Brain pericyte (primary cell): ENCODE results near the gene FHIT.

ENCODE experiments used
- DNase-seq: peaks from one replicate; pipeline ENCODE4 v3.0.0-alpha.2; 2012; ENCODE audit warnings: low read depth, low spot score

FHIT gene

GRCh38 chr3:61251174-61251972 lies at the start of gene FHIT:
Gene FHIT, minus strand, starts transcription at chr3:61251452.
- peak; percentile 72 for DNase-seq

DNA sequence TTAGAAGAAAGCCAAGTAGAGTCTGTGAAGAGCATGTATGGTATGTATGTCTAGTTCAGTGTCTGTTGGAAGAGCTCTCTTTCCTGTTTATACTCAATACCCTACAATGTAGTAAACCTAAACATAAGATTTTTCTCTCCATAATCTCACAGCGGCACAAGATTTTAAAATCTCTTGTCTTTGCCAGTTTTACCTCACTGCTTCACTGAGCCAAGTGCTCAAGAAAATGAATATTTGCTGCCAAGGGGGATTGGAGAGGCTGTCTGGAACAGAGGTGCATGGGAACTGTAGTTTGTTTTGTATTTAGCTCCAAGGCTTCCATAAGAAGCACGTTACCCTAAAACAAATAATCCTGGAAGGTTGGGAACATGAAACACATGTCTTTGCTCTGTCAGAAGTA lies 49.5 kb upstream of the FHIT start:
- no peak for DNase-seq

GRCh38 chr3:61300006-61300380 lies 48.7 kb upstream of the FHIT start:
- DNase-seq = no peak

DNA sequence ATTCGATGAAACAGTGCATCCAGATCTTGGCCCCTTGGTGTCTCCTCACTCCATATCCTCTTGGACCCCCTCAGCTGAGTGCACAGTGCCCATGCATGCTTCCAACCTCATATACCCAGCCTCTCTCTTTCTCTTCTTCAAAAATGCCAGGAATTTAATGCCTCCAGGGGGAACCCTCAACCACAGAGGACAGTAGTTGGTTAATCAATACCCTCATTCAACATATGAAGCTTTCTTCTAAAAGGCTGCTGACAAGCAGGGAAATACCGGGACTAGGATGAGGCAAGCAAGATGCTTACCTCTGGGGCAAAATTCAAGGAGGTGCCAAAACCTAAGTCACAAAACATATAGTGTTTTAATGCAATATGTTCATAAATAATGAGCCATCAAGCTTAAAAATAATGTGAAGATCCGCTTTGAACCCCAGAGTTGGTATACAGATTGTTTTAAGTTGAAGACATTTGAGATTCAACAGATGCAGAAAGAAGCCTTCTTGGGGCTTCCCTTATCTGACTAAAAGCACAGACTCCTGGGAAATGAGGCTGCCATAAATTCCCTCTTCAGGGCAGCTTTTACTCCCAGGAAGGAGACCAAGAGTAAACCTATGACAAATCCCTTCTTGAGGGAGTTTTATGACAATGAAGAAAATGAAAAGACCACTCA lies 48.2 kb upstream of the FHIT start:
- DNase-seq = no peak

GRCh38 chr3:61297821-61298220 lies 46.6 kb upstream of the FHIT start:
- DNase-seq = no peak

DNA sequence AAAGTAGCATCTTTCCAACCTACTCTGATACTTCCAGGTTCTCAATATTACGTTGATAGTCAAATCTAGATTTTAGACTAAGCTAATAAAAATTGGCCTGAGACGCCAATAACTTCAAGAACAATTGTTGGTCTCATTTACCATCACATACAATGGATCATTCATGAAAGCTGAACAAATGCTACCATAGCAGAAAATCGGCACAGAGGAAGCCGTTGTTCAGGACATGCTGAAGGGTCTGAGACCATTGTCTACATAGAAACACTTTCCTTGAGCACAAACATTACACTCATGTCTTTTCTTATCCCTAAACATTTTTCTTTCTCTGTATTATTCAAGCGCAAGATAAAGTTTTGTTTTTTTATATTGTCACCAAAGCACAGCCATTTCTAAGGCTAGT lies 37.2 kb upstream of the FHIT start:
- DNase-seq = no peak

- DNase-seq = no peak
Measured at GRCh38 chr3:61283876-61284275, 32.6 kb upstream of the FHIT start.

GRCh38 chr3:61278713-61279112 lies 27.5 kb upstream of the FHIT start:
- no peak for DNase-seq

- DNase-seq = no peak
Measured at GRCh38 chr3:61277411-61277810, 26.2 kb upstream of the FHIT start.

DNA sequence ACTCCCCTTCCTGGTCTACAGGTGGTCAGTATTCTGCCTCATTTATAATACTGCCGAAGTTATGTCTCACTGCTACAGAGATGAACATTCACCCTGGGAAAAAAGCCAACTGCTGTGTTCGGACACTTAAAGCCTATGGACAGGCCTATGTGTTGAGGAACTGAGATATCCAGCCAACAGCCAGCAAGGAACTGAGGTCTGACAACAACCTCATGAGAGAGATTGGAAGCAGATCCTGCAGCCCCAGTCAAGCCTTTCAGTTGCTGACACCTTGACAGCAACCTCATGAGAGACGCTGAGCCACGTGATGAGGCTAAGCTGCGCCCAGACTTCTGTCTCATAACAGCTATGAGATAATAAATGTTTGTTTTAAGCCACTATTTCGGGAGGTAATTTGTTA lies 18.2 kb upstream of the FHIT start:
- DNase-seq = no peak

GRCh38 chr3:61268644-61269043 lies 17.4 kb upstream of the FHIT start:
- no peak for DNase-seq

GRCh38 chr3:61264281-61264680 lies 13.0 kb upstream of the FHIT start:
- no peak for DNase-seq

GRCh38 chr3:61257148-61257547 lies 5.9 kb upstream of the FHIT start:
- no peak for DNase-seq

DNA sequence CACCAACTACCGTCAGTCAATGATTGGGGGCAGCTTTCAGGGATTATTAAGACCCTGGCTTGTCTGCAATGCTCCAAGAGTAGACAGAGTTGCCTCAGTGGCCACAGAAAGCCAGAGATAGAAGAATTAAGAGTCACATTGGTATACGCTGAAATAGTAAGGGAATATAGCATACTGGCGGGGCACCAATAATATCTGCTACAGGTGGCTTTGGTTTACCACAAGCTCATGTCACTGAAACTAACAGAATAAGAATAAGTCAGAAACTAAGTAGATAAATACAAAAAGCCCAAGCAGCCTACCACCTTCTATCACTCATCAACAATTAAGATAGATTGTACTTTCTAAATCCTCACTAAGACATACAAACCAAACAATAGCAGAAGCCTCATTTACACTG lies 2.5 kb upstream of the FHIT start:
- no peak for DNase-seq

GRCh38 chr3:61252836-61253235 lies 1.6 kb upstream of the FHIT start:
- no peak for DNase-seq

DNA sequence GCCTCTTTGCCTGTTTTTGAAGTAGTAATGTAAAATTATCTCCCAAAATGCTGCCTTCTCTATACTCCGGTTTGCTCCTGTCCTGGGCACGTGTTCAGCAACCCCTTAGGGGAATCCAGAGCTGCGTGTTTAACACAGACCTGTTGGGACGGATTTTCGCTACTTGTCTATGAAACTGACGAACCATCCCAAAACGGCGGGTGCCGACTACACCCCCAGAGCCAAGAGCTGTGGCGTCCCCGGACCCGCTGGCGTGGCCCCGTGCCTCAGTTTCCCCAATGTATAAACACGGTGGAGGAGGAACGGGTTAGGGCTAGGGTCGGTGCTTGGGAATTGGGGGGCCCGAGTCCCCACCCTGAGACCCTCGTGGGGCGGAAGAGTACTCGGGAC lies 473 bp downstream of the FHIT start:
- DNase-seq = no peak

DNA sequence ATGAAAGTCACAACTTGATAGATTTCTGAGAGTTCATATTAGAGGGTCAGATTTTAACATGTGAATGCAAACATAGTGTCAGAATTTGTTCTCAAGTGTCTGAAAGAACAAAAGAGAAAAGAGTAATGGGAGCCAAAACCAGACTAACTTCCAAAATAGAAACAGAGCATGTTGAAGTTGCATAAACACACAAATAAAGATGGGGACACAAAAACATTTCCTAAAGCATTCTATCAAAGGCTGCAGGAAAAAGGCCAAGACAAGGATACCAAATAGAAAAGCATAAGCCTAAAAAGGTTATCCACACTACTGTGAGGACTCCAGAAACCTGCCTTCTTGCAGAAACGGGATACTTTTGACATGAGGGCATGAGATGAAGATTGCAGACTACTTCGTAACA lies 2.8 kb downstream of the FHIT start:
- DNase-seq = no peak

DNA sequence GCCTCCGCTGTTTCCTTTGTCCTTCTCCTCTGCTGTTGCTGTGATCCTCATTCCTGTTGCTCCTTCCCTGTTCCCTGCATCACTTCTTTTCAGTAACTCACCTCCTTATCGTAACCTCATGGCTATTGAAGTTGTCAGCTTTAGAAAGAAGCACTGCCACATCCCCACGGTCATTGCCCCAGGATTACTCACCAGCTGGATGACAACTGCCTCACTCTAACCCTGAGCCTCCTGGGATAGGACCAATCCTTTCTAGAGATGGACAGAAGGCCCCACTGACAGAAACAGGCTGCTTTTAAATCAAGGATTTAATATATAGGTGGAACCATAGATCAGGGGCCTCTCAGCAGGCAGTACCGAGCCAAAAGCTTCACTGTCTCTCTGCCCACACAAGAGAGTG lies 4.1 kb downstream of the FHIT start:
- DNase-seq = no peak

GRCh38 chr3:61239871-61240270 lies 11.4 kb downstream of the FHIT start:
- no peak for DNase-seq

DNA sequence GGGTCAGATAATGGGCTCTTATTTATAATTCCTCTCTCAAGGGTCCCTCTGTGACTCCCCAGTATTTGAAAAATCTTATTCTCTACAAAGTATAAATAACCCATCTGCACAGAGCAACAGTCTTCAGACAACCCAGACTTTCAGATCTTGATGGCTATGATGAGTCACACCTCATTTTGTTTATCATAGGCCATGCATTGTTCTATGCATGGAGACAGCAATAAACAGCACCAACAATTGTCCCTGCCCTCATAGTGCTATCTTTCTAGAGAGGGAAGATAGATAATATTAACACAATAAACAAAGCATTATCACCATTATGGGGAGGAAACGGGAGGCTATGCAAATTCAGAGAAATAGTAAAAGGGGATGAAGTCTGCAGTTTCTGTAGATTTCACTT lies 13.4 kb downstream of the FHIT start:
- DNase-seq = no peak

GRCh38 chr3:61236556-61236955 lies 14.7 kb downstream of the FHIT start:
- no peak for DNase-seq

DNA sequence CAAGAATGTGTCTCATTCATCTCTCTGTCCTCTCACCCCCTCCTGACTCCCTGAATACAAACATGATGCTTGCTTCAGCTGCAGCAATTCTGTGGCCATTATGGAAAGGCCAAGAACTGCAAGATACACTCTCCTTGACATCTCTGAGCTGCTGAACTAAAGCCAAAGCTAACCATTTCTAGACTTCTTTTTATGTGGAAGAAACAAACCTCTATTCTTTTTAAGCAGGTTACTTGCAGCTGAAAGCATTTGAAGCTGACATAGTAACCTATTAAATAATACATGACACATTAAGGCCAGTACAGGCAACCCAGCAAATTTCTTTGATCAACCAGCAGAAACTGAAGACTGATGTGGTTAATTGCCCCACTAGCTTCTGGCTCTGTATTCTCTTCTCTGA lies 17.5 kb downstream of the FHIT start:
- DNase-seq = no peak

DNA sequence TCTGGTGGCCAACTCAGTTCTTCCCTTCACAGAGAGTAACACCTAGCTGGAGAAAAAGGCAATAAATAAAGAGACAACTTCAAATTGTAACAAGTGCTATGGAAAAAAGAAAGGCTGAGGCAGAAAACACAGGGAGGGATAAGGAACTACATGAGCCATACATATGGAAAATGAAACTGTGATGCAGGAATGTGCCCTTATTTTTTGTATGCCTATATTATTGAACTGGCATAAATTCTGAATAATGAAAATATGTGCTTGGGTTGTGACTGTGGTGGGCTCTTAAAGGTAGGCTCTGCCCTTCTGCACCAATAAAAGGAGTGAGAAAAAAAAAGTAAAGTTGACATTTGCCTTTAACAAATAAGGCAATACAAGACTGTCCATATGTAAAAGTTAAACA lies 19.6 kb downstream of the FHIT start:
- DNase-seq = no peak

- DNase-seq = no peak
Measured at GRCh38 chr3:61227799-61228198, 23.5 kb downstream of the FHIT start.
